Measurements from ENCODE around the gene RASL11A.
"Not testable (repeated sequence)": the region's sequence is repeated elsewhere in the genome, so short reads cannot be mapped to it uniquely, and the experiment has no call there.

Gene RASL11A

DNA sequence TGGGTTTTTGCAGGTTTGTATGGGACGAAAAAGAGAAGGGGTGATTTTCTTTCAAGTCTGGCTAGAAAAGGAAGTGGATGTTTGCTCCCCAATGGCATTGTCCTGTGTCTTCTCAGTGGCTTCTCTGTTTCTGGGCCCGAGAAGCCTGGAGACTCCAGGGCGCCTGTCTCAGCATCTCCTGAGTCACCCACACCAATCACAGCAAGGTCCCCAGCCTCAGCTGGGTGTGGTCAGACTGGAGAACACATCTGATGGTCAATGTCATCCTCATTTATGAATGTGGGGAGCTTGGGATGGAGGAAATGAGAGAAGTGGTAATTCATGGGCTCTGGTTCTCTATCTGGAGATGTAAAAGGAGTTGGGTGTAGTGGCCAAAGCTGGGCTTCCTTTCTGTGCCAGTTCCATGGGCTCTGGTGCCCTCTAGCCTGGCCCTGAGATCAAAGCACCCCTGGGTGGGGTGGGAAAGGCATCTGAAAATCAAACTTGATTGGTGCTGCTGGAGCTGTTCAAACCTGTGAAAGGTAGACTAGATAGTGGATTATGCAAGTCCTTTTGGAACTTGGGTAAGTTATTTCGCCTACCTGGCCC lies 13.4 kb downstream of the RASL11A start:
- H3K4me3 ChIP-seq (replicated peaks in 1 of 2; ENCODE audit: low read depth in 2 of 2, low read length in 2 of 2), result no peak overlapping the region
- DNase-seq (ENCODE audit: low read depth in 2 of 2), result peak; percentile 39 to 49
- TF ChIP-seq, protein P1, sequence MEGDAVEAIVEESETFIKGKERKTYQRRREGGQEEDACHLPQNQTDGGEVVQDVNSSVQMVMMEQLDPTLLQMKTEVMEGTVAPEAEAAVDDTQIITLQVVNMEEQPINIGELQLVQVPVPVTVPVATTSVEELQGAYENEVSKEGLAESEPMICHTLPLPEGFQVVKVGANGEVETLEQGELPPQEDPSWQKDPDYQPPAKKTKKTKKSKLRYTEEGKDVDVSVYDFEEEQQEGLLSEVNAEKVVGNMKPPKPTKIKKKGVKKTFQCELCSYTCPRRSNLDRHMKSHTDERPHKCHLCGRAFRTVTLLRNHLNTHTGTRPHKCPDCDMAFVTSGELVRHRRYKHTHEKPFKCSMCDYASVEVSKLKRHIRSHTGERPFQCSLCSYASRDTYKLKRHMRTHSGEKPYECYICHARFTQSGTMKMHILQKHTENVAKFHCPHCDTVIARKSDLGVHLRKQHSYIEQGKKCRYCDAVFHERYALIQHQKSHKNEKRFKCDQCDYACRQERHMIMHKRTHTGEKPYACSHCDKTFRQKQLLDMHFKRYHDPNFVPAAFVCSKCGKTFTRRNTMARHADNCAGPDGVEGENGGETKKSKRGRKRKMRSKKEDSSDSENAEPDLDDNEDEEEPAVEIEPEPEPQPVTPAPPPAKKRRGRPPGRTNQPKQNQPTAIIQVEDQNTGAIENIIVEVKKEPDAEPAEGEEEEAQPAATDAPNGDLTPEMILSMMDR (IDR thresholded peaks at IDR 0.05; ENCODE audit: low read depth, low read length), result peak; percentile 38

DNA sequence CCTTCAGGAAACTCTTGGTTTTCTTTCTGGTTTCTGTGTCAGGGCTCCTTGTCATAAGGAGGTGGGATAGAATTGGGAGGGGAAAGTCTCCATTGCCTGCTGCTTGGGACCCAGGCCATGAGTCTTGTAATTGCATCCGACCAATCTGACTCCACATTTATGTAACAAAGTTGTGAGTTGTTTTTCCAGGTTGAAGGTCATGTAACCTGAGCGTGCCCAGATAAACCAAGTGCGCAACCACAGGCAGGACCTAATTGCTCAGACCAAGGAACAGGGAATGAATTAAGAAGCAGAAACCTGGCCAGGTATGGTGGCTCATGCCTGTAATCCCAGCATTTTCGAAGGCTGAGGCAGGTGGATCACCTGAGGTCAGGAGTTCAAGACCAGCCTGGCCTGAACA lies 17.8 kb downstream of the RASL11A start:
- no peak overlapping the region for H3K4me3 ChIP-seq (replicated peaks in 1 of 2; ENCODE audit: low read depth in 2 of 2, low read length in 2 of 2)
- DNase-seq (ENCODE audit: low read depth in 2 of 2), result no peak
- TF ChIP-seq, protein P1 (IDR thresholded peaks at IDR 0.05; ENCODE audit: low read depth, low read length), result no peak

DNA sequence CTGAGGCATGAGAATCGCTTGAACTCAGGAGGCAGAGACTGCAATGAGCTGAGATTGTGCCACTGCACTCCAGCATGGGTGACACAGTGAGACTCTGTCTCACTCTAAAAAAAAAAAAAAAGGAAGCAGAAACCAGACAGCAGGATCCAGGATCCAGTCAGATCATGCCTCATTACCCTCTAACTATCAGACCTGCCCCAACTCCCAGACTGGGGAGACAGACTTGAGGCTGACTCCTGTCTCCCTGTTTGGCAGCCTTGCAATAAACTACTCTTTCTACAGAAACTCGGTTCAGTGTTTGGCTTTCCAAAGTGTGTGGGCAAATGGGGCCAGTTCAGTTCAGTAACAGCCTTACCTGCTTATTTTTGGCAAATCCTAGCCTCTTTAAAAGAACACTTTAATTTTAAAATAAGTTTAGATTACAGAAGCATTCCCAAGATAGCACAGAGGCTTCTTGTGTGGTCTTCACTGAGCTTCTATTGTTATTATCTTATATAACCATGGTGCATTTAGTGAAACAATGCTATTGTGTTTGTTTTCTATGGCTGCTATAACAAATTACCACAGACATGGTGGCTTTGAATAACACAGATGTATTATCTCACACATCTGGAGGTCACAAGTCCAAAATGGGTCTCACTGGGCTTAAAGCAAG lies 18.5 kb downstream of the RASL11A start:
- TF ChIP-seq, protein P1 (IDR thresholded peaks at IDR 0.05; ENCODE audit: low read depth, low read length), result no peak
- no peak for DNase-seq (ENCODE audit: low read depth in 2 of 2)
- no peak overlapping the region for H3K4me3 ChIP-seq (replicated peaks in 1 of 2; ENCODE audit: low read depth in 2 of 2, low read length in 2 of 2)

DNA sequence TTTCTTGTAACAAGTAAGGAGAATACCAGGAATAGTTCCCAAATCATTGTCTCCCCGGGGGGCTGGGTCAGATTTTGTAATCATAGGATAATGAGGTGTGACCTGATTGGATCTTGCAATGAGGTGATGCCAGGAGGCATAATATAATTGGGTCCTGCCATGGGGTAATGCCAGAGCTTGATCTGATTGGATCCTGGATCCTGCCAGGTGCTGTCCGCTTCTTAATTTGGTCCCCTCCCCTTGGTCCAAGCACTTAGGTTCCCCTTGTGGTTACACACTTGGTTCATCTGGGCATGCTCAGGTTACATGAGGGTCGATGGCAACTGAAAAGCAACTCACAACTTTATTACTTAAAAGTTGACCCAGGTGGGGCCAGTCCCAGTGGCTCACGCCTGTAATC lies 20.1 kb downstream of the RASL11A start:
- TF ChIP-seq, protein P1 (IDR thresholded peaks at IDR 0.05; ENCODE audit: low read depth, low read length), result no peak
- H3K4me3 ChIP-seq (replicated peaks in 1 of 2; ENCODE audit: low read depth in 2 of 2, low read length in 2 of 2), result no peak overlapping the region
- DNase-seq (ENCODE audit: low read depth in 2 of 2), result no peak

DNA sequence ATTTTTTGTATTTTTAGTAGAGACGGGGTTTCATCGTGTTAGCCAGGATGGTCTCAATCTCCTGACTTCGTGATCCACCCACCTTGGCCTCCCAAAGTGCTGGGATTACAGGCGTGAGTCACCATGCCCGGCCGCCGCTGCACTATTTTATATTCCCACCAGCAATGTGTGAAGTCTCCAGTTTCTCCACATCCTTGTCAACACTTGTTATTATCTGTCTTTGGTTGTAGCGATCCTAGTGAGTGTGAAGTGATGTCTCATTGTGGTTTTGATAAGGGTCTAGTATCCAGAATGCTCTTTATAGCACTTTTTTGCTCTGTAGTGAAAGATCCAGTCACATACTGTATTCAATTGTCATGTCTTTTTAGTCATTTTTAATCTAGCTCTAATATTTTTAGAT lies 21.3 kb downstream of the RASL11A start:
- DNase-seq (ENCODE audit: low read depth in 2 of 2), result peak in 1 of 2 donors; percentile 43
- H3K4me3 ChIP-seq (replicated peaks in 1 of 2; ENCODE audit: low read depth in 2 of 2, low read length in 2 of 2), result not testable (repeated sequence)

DNA sequence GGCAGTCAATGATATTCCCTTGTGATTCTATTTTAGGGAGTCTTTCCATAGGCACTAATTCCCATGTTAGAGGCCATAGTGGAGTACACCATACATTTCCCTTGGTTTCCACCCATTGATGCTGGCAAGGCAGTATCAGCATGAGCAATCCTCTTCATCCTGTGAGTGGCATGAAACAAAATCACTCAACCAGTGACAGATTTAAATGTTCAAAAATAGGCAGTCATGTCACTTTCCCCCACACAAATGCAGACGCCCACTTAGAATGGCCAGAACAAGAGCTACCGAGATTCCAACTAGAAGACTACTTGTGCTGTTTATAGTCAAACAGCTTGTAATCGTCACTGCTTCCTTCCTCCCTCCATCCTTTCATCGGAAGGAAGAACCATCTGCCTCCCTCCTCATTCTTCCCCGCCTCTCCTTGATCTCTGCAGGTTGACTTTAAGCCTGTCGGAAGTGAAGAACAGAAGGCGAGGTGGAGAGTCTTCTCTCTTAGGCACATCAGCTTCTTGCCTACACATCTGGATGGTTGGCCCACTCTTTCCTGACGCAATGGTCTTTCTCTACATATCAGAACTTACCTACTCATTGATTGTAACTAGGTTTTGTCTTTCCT lies 22.6 kb downstream of the RASL11A start:
- no peak for DNase-seq (ENCODE audit: low read depth in 2 of 2)
- H3K4me3 ChIP-seq (replicated peaks in 1 of 2; ENCODE audit: low read depth in 2 of 2, low read length in 2 of 2), result no peak overlapping the region

More for the DNA sequence above, 22.6 kb downstream of the RASL11A start:
- TF ChIP-seq, protein P1 (IDR thresholded peaks at IDR 0.05; ENCODE audit: low read depth, low read length), result no peak
